ENCODE data around the gene TCEAL8. TPM values are rescaled to one million over a fixed set of nuclear protein-coding genes. Genes with fewer than 3 reads are reported as not detected.

TCEAL8 gene
- total and polyA plus RNA-seq, 10 of the 15 experiments (the other 5 are each of a cell fraction or from before 2014, with no cell fraction given) = 28.4 to 123 (median 58.7) TPM

- DNase-seq (ENCODE audit: low read depth, low spot score) (no peak), FAIRE-seq (no peak), ATAC-seq (peak; percentile 83)
- Histone ChIP-seq H4K20me1 (ENCODE audit: control insufficient read depth, insufficient read depth) (no peaks in the 10 kb centered on the region), H3K9me3 (replicated peaks; ENCODE audit: control insufficient read depth, insufficient read depth, low read length) (no peaks in the 10 kb centered on the region), H3K27me3 (replicated peaks in 1 of 2; ENCODE audit: control insufficient read depth in 2 of 2, insufficient read depth in 2 of 2, low read length in 1 of 2) (no peaks in the 10 kb centered on the region; a peak in 1 of 4 replicates), H3K9ac (ENCODE audit: control insufficient read depth, insufficient read depth, low read length) (no peak overlapping the region), H3K4me1 (ENCODE audit: control insufficient read depth, insufficient read depth, low read length) (no peaks in the 10 kb centered on the region), H2AFZ (ENCODE audit: control insufficient read depth, low read depth, low read length) (no peak overlapping the region), H3K36me3 (ENCODE audit: control insufficient read depth in 2 of 2, insufficient read depth in 2 of 2, low read length in 1 of 2) (no peaks in the 10 kb centered on the region), H3K79me2 (ENCODE audit: control insufficient read depth, insufficient read depth, low read length) (no peaks in the 10 kb centered on the region), H3K4me2 (ENCODE audit: control insufficient read depth, insufficient read depth) (no peak overlapping the region), H3K27ac (ENCODE audit: control insufficient read depth, insufficient read depth) (no peak overlapping the region), H3K4me3 (no peak overlapping the region)
- in situ Hi-C loops (cut with MboI) (no loop called here), intact Hi-C loops (cut with micrococcal nuclease; ENCODE audit: unreplicated experiment) (loop anchor here (1.0 to 2.0 kb wide), 2 partner anchors 38 to 253 kb away; no protein-coding TSS in a partner anchor)
- BruUV-seq (replicated peaks) = no TSS peak
- ChIA-PET RAD21 (ENCODE audit: unreplicated experiment) (interaction anchor here (1.0 to 1.3 kb wide), 4 partner anchors 38 to 279 kb away, joined by 3 to 8 read pairs (median 4); no protein-coding TSS in a partner anchor), SMC1A (ENCODE audit: uncharacterized antibody, unreplicated experiment) (interaction anchor here (0.9 to 1.7 kb wide), 3 partner anchors 42 to 279 kb away, joined by 3 to 15 read pairs (median 4); no protein-coding TSS in a partner anchor), CTCF (interaction anchor here (0.7 to 2.1 kb wide), 15 partner anchors 10 to 279 kb away, joined by 3 to 30 read pairs (median 3); no protein-coding TSS in a partner anchor), POLR2A (no interaction called here)
- 14% methylated on average over 7 of the region's 7 CpGs for WGBS (ENCODE audit: insufficient coverage, insufficient replicate concordance, low lambda C conversion rate, missing lambda C conversion rate)
- TF ChIP-seq RAD21 (IDR thresholded peaks at IDR 0.05; ENCODE audit: insufficient read depth, low read depth, low read length) (peak; percentile 52), MEF2A (IDR thresholded peaks at IDR 0.05; ENCODE audit: insufficient read depth, low read depth, low read length) (no peak), CTCF (IDR thresholded peaks at IDR 0.05 in 2 of 3, conservative IDR thresholded peaks at IDR 0.05 in 1 of 3; ENCODE audit: control insufficient read depth in 2 of 3, extremely low read depth in 1 of 3, insufficient read depth in 1 of 3, low read depth in 3 of 3, low read length in 3 of 3) (peak; percentile 43 to 60 (median 50); a peak in 5 of 6 replicates), TARDBP (IDR thresholded peaks at IDR 0.05; ENCODE audit: borderline replicate concordance) (no peak), SMC3 (IDR thresholded peaks at IDR 0.05; ENCODE audit: borderline replicate concordance, low read length) (peak; percentile 64; the same call in 1 of the 2 replicates), ZNF207 (IDR thresholded peaks at IDR 0.05; ENCODE audit: borderline replicate concordance) (no peak), MTA3 (IDR thresholded peaks at IDR 0.05; ENCODE audit: borderline replicate concordance, low read length) (no peak)
Measured at GRCh38 chrX:103211012-103211715, 43.8 kb downstream of the TCEAL8 start.

Measured in GM12878 (cell line).